Left ventricle myocardium inferior (tissue), 1 donor: ENCODE data around the gene DNAJC30. TPM values are rescaled to one million over a fixed set of nuclear protein-coding genes. Genes with fewer than 3 reads are reported as not detected.

Experiments used
- DNase-seq: peaks from one replicate; pipeline ENCODE4 v3.0.0-alpha.2; 2020
- H3K27ac ChIP-seq: fragments of 200-600 bp; replicated peaks from 2 replicates; pipeline ENCODE4 v1.8.0; 2021
- H3K27me3 ChIP-seq: fragments of 200-600 bp; 2 replicates; pipeline ENCODE4 v1.8.0; 2021; ENCODE audit warnings: low read depth
- H3K36me3 ChIP-seq: fragments of 200-600 bp; 2 replicates; pipeline ENCODE4 v1.8.0; 2021
- H3K4me1 ChIP-seq: fragments of 200-600 bp; 2 replicates; pipeline ENCODE4 v1.8.0; 2021
- H3K4me3 ChIP-seq: fragments of 200-600 bp; 2 replicates; pipeline ENCODE4 v1.8.0; 2021; ENCODE audit warnings: mild to moderate bottlenecking, moderate library complexity
- H3K9me3 ChIP-seq: fragments of 200-600 bp; replicated peaks from 2 replicates; pipeline ENCODE4 v1.8.0; 2021
- intact Hi-C: fragments of 100-400 bp; cut with micrococcal nuclease; formaldehyde crosslinking; loops from one replicate; pipeline ENCODE4 v1.11.0; 2022
- total RNA-seq: library from RNA; stranded (reverse); fragmentation: NEBNext Ultra II Directional; extraction: Animal tissue kit (Norgen Biotek cat#: 25700); gene quantifications from one replicate; pipeline ENCODE4 v1.2.1, GENCODE V29; 2021
- TF ChIP-seq, protein P1 (sequence below): fragments of 200-600 bp; IDR thresholded peaks from 2 replicates; pipeline ENCODE4 v1.8.0; 2021; ENCODE audit warnings: antibody characterized with exemption, mild to moderate bottlenecking, borderline replicate concordance
- donor health status: DM: no; HTN: yes; CAD: no; lungs with severe emphysema.

DNAJC30 gene
- total RNA-seq, 1 donor from 2014 or later: 14.0 TPM

DNA sequence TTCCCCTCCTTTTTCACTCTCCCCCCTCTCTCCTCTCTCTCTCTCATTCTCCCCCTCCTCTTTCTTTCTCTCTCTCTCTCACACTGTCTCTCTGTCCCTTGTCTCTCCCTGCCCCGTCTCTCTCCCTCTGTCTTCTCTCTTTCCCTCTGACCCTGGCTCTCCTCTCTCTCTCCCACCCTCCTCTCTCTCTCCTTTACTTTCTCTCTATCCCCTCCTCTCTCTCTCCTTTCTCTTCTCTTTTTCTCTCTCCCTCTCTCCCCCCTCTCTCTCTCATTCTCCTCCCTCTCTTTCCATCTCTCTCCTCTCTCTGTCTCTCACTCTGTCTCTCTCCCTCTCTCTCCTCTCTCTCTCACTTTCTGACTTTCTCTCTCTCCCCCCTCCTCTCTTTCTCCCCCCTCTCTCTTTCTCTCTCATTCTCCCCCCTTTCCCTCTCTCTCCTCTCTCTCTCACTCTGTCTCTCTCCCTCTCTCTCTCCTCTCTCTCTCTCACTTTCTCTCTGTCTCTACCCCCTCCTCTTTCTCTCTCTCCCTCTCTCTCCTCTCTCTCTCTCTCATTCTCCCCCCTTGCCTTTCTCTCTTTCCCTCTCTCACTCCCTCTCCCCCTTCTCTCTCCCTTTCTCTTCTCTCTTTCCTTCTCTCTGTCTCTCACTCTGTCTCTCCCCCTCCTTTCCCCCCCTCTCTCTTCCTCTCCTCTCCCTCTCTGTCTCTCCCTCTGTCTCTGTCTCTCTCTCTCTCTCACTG is 34.5 kb downstream of the DNAJC30 start:
- no peak for DNase-seq
- H3K27me3 ChIP-seq: peaks cover 98% of the 10 kb centered on the region
- H3K27ac ChIP-seq: no peak overlapping the region
- intact Hi-C loops: no loop called here
- no peaks in the 10 kb centered on the region for H3K36me3 ChIP-seq
- TF ChIP-seq, protein P1, sequence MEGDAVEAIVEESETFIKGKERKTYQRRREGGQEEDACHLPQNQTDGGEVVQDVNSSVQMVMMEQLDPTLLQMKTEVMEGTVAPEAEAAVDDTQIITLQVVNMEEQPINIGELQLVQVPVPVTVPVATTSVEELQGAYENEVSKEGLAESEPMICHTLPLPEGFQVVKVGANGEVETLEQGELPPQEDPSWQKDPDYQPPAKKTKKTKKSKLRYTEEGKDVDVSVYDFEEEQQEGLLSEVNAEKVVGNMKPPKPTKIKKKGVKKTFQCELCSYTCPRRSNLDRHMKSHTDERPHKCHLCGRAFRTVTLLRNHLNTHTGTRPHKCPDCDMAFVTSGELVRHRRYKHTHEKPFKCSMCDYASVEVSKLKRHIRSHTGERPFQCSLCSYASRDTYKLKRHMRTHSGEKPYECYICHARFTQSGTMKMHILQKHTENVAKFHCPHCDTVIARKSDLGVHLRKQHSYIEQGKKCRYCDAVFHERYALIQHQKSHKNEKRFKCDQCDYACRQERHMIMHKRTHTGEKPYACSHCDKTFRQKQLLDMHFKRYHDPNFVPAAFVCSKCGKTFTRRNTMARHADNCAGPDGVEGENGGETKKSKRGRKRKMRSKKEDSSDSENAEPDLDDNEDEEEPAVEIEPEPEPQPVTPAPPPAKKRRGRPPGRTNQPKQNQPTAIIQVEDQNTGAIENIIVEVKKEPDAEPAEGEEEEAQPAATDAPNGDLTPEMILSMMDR: no peak
- no peaks in the 10 kb centered on the region for H3K9me3 ChIP-seq
- no peak overlapping the region for H3K4me3 ChIP-seq
- peaks cover 5% of the 10 kb centered on the region for H3K4me1 ChIP-seq

GRCh38 chr7:73647725-73648592 is 35.3 kb downstream of the DNAJC30 start:
- Histone ChIP-seq H3K36me3 (no peaks in the 10 kb centered on the region), H3K27me3 (peaks cover 98% of the 10 kb centered on the region), H3K4me1 (peaks cover 5% of the 10 kb centered on the region), H3K9me3 (no peaks in the 10 kb centered on the region), H3K27ac (no peak overlapping the region), H3K4me3 (peak overlapping the region; percentile 62)
- TF ChIP-seq, protein P1: peak; percentile 14
- no peak for DNase-seq
- intact Hi-C loops: no loop called here

- H3K27ac ChIP-seq: no peak overlapping the region
- intact Hi-C loops: no loop called here
- no peaks in the 10 kb centered on the region for H3K9me3 ChIP-seq
- H3K4me1 ChIP-seq: peaks cover 5% of the 10 kb centered on the region
- TF ChIP-seq, protein P1: no peak
- peaks cover 98% of the 10 kb centered on the region for H3K27me3 ChIP-seq
- peak overlapping the region; percentile 62 for H3K4me3 ChIP-seq
- DNase-seq: no peak
- no peaks in the 10 kb centered on the region for H3K36me3 ChIP-seq
Measured at GRCh38 chr7:73646785-73647724, 36.2 kb downstream of the DNAJC30 start.

DNA sequence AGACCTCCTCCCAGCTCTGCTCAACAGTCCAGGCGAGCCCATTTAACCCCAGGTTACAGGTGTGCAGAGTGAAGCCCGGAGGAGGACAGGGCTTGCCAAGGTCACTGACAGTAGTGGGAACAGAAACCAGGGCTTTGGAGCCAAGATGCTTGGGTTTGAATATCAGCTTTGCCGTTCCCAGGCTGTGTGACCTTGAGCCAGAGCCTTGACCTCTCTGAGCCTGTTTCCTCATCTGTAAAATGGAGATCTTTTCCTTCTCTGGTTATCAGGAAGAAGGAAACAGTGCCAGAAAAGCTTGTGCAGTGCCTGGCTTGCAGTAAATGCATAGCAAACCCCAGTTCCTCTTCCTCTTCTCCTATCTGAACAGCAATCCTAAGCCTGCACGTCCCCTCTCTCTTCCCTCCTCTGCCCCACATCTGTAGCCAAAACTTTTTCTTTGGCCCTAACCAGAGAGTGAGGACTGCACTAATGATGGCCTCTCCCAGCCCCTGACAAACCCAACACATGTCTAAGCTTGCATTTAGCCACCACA is 37.5 kb downstream of the DNAJC30 start:
- intact Hi-C loops: no loop called here
- H3K4me1 ChIP-seq: peaks cover 5% of the 10 kb centered on the region
- H3K4me3 ChIP-seq: no peak overlapping the region
- TF ChIP-seq, protein P1: no peak
- H3K27me3 ChIP-seq: peaks cover 99% of the 10 kb centered on the region
- H3K36me3 ChIP-seq: no peaks in the 10 kb centered on the region
- no peak for DNase-seq
- peaks cover 10% of the 10 kb centered on the region for H3K9me3 ChIP-seq
- no peak overlapping the region for H3K27ac ChIP-seq
